Fibroblast of the aortic adventitia (primary cell): ENCODE data around the gene PCGF3. TPM values are rescaled to one million over a fixed set of nuclear protein-coding genes. Genes with fewer than 3 reads are reported as not detected.

ENCODE experiments used
- DNase-seq: peaks from one replicate; pipeline ENCODE4 v3.0.0-alpha.2; 2010; ENCODE audit warnings: low read depth
- H3K4me3 ChIP-seq: 2 replicates; pipeline ENCODE4 v1.5.1; 2011; ENCODE audit warnings: low read depth, mild to moderate bottlenecking, control low read depth, low read length, moderate library complexity
- CTCF ChIP-seq: IDR thresholded peaks from 2 replicates; pipeline ENCODE4 v1.5.1; 2011; ENCODE audit warnings: mild to moderate bottlenecking, low read length, control low read depth, inconsistent platforms; ENCODE audit not compliant: insufficient read depth
- total RNA-seq: library from RNA; depleted of rRNA; stranded (reverse); fragments of >200 nt; gene quantifications from 2 replicates; pipeline ENCODE4 v1.2.3, GENCODE V29; 2012; ENCODE audit warnings: low replicate concordance

The PCGF3 gene
- total RNA-seq, 1 donor: 24.2 TPM

DNA sequence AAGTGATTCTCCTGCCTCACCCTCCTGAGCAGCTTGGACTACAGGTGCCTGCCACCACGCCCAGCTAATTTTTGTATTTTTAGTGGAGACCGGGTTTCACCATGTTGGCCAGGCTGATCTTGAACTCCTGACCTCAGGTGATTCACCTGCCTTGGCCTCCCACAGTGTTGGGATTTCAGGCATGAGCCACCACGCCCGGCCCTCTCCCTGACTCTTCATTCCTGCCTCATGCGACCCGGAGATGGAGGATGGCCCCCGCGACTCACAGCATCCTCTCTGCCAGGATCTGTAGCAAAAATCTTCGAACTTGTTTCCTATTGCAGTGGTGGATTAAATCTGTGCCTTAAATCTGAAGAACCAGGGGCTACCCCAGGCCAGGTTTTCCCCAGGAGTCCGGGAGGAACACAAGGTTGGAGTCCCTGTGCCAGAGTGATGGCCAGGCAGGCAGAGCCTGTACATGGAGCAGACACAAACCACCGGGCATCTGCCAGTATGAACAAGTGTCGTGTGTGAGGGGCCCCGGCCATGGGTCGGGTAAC is 108.7 kb downstream of the PCGF3 start:
- no peak for TF ChIP-seq CTCF
- no peak for DNase-seq
- no peak overlapping the region for H3K4me3 ChIP-seq

DNA sequence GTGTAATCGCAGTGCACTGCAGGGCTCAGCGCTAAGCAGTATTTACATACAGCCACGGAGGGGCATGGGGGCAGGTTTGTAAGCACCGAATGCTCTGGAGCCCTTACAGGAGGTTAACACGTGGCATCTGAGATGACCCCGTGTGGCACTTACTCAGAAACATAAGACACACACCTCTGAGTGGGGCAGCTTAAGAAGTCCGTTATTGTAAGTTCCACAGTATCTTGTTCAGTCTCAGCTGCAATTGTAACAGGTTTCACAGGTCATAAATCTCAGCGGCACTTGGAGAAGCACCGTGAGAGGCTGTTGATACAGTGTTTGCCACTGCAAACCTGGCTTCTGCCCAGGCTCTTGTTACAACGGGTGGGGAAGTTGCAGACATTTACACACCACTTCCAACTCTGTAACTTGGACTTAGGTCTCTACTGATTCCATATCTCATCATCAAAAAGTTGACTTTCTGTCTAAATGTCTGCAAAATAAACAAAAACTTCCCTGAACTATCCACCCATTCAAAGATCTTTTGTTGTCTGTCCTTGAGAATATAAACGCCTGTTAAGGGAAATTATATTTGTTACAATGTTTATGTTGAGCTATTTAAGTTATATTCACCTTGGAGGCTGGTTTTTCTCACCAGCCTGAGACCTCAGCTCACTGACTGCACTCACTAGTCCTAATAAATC is 110.0 kb downstream of the PCGF3 start:
- no peak for DNase-seq
- no peak overlapping the region for H3K4me3 ChIP-seq
- no peak for TF ChIP-seq CTCF

- no peak overlapping the region for H3K4me3 ChIP-seq
- DNase-seq: no peak
- no peak for TF ChIP-seq CTCF
Measured at GRCh38 chr4:818106-818921, 112.7 kb downstream of the PCGF3 start.

- no peak overlapping the region for H3K4me3 ChIP-seq
- TF ChIP-seq CTCF: no peak
- DNase-seq: no peak
Measured at GRCh38 chr4:819401-820229, 114.0 kb downstream of the PCGF3 start.

Other genes with a start within 250 kb of the PCGF3 start
- 15.9 and 39.4 TPM in 2 replicates for gene ZNF721, start 206.7 kb upstream of the PCGF3 start, total RNA-seq
- gene PIGG, start 206.6 kb upstream of the PCGF3 start, total RNA-seq: 34.1 and 62.7 TPM in 2 replicates
- gene TMEM271, start 129.5 kb upstream of the PCGF3 start, total RNA-seq: not detected in 2 replicates
- gene PDE6B, start 80.3 kb upstream of the PCGF3 start, total RNA-seq: not detected in 2 replicates
- gene ATP5ME, start 31.6 kb upstream of the PCGF3 start, total RNA-seq: 74.3 and 195 TPM in 2 replicates
- gene MYL5, start 31.3 kb upstream of the PCGF3 start, total RNA-seq: 11.0 and 20.4 TPM in 2 replicates
- gene SLC49A3, start 16.7 kb upstream of the PCGF3 start, total RNA-seq: 5.6 and 11.6 TPM in 2 replicates
- gene CPLX1, start 120.3 kb downstream of the PCGF3 start, total RNA-seq: not detected in 2 replicates
- gene GAK, start 226.5 kb downstream of the PCGF3 start, total RNA-seq: 49.4 and 66.9 TPM in 2 replicates
- 5.6 and 13.8 TPM in 2 replicates for gene TMEM175, start 226.6 kb downstream of the PCGF3 start, total RNA-seq